Sigmoid colon (tissue), 4 donors: Measurements from ENCODE around the gene TBL1XR1.

Source experiments
- EP300 ChIP-seq, 4 donors: sonication (generic); formaldehyde crosslinking; IDR thresholded peaks; one replicate each; pipeline ENCODE4 v1.6.1; 2017; ENCODE audit warnings: antibody characterized with exemption in 4 of 4
- POLR2A ChIP-seq, 2 donors: fragments of 450-650 bp; IDR thresholded peaks; one replicate each; pipeline ENCODE4 v1.6.1; 2016; ENCODE audit warnings: antibody characterized with exemption in 2 of 2, mild to moderate bottlenecking in 2 of 2, moderate library complexity in 2 of 2
- POLR2AphosphoS5 ChIP-seq, 4 donors: sonication (generic); formaldehyde crosslinking; IDR thresholded peaks; one replicate each; pipeline ENCODE4 v1.6.1; 2017; ENCODE audit warnings: antibody characterized with exemption in 4 of 4
- TF ChIP-seq, protein P1 (sequence below), 4 experiments: fragments of 450-650 bp in 3 of 4; fragments of 200-600 bp in 1 of 4; IDR thresholded peaks; one replicate each; pipeline ENCODE4 v1.5.1; 2016 to 2019; ENCODE audit warnings: antibody characterized with exemption in 4 of 4, mild to moderate bottlenecking in 3 of 4, moderate library complexity in 2 of 4

DNA sequence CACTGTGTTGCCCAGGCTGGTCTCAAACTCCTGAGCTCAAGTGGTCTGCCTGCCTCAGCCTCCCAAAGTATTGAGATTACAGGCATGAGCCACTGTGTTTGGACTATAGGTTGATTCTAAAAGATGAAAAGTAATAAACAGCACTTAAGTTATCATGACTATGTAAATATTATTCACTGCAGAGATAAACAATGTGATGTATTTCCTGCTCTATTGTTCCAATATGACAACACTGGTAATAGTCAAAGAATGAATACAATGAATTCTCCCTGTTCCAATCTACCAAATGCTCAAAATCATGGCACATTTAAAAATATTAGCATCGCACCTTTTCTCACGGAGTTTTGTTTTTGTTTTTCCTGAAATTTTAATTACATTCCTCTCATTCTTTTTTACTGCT is 36.8 kb upstream of the TBL1XR1 start:
- TF ChIP-seq POLR2A (IDR thresholded peaks at IDR 0.05) (no peak), POLR2AphosphoS5 (IDR thresholded peaks at IDR 0.05) (no peak), EP300 (IDR thresholded peaks at IDR 0.05) (no peak)
- TF ChIP-seq, protein P1, sequence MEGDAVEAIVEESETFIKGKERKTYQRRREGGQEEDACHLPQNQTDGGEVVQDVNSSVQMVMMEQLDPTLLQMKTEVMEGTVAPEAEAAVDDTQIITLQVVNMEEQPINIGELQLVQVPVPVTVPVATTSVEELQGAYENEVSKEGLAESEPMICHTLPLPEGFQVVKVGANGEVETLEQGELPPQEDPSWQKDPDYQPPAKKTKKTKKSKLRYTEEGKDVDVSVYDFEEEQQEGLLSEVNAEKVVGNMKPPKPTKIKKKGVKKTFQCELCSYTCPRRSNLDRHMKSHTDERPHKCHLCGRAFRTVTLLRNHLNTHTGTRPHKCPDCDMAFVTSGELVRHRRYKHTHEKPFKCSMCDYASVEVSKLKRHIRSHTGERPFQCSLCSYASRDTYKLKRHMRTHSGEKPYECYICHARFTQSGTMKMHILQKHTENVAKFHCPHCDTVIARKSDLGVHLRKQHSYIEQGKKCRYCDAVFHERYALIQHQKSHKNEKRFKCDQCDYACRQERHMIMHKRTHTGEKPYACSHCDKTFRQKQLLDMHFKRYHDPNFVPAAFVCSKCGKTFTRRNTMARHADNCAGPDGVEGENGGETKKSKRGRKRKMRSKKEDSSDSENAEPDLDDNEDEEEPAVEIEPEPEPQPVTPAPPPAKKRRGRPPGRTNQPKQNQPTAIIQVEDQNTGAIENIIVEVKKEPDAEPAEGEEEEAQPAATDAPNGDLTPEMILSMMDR (IDR thresholded peaks at IDR 0.05), result no peak
